Thyroid gland (tissue), 4 donors: Measurements from ENCODE around the gene MAP3K12. TPM values are rescaled to one million over a fixed set of nuclear protein-coding genes. Genes with fewer than 3 reads are reported as not detected.
"Not testable (repeated sequence)": the region's sequence is repeated elsewhere in the genome, so short reads cannot be mapped to it uniquely, and the experiment has no call there.

ENCODE experiments used
- DNase-seq, 2 donors: peaks; one replicate each; pipeline ENCODE4 v3.0.0-alpha.2; 2019
- H3K27ac ChIP-seq, 3 donors: fragments of 200-600 bp; sonication (generic); 1 replicate in 2 of 3; 2 replicates in 1 of 3; pipeline ENCODE4 v1.5.1; 2016 to 2019; ENCODE audit warnings: mild to moderate bottlenecking in 1 of 3, moderate library complexity in 1 of 3
- H3K27me3 ChIP-seq: fragments of 200-600 bp; sonication (generic); one replicate; pipeline ENCODE4 v1.5.1; 2019
- H3K36me3 ChIP-seq, 2 donors: fragments of 200-600 bp; sonication (generic); one replicate each; pipeline ENCODE4 v1.5.1; 2016 to 2019
- H3K4me1 ChIP-seq, 2 donors: fragments of 200-600 bp; sonication (generic); one replicate each; pipeline ENCODE4 v1.5.1; 2017 to 2019
- H3K4me3 ChIP-seq, 3 donors: fragments of 200-600 bp; sonication (generic); replicated peaks in 1 of 3; 1 replicate in 2 of 3; 2 replicates in 1 of 3; pipeline ENCODE4 v1.5.1; 2016; ENCODE audit warnings: mild to moderate bottlenecking in 1 of 3
- H3K9me3 ChIP-seq: fragments of 200-600 bp; sonication (generic); one replicate; pipeline ENCODE4 v1.5.1; 2017
- POLR2A ChIP-seq, 2 donors: fragments of 450-650 bp; IDR thresholded peaks; one replicate each; pipeline ENCODE4 v1.6.1; 2017; ENCODE audit warnings: antibody characterized with exemption in 2 of 2, mild to moderate bottlenecking in 2 of 2, moderate library complexity in 1 of 2
- WGBS, 2 donors: methylation state at CpG; one replicate each; pipeline ENCODE4 v1.1.5; 2017; 5-methylcytosine and 5-hydroxymethylcytosine counted together
- intact Hi-C: fragments of 100-400 bp; cut with DNase I; formaldehyde crosslinking; loops from one replicate; pipeline ENCODE4 v1.15.1; 2023
- small RNA-seq: library from RNA; depleted of rRNA; stranded (forward); fragments of <200 nt; gene quantifications from one replicate; pipeline ENCODE3, GENCODE V24; 2016
- total RNA-seq, 4 donors: library from RNA; depleted of rRNA; stranded (reverse); fragments of >200 nt; gene quantifications; one replicate each; pipeline ENCODE4 v1.2.3, GENCODE V29; 2016
- TF ChIP-seq, protein P1 (sequence below), 6 experiments: fragments of 200-600 bp in 3 of 6; fragments of 450-650 bp in 3 of 6; sonication (generic) in 3 of 6; IDR thresholded peaks; one replicate each; pipeline ENCODE4 v1.5.1; 2016 to 2019; ENCODE audit warnings: antibody characterized with exemption in 6 of 6, mild to moderate bottlenecking in 2 of 6, inconsistent platforms in 1 of 6, moderate library complexity in 1 of 6

Gene MAP3K12
- total RNA-seq, 4 donors from 2014 or later: 5.2 to 12.9 (median 10.6) TPM

DNA sequence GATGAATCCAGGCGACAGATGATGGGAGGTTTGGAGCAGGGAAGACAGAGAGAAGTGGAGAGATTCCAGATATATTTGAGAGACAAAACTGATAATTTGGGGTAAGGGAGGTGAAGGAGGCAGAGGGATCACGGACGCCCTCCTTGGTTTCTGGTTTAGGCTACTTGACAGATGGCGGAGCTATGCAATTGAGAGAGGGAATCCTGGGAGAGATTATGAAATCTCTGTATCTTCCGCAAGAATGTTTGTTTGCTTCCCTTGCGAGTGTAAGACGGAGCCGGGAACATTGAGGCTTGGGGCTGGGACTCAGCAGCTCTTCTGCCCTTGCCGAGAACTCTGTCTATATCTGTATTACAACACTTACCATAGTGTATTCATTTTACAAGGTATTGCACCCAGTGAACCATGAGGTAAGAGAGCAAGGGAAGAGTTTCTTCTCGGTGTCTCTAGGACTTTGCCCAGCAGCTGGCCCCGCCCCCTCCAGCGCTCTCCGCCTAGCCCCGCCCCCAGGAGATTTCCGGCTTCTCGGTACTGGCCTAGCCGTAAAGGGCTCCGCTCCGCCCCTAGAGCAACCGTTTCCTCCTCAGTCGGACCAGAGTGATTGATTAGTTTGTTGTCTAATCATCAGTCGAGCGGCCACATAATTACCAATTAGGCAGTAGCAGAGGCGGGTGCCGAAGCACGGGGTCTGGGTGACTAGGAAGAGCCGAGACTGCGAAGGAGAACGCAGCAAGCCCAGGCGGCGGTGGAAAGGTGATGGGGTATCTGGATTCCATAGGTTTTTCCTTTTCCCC lies 58.0 kb downstream of the MAP3K12 start, which contains the start of gene PRR13:
TSS of gene PRR13 (plus strand) at position 695 of the 794 bp plus-strand sequence. CDS start 981 bp downstream, outside the sequence.
- H3K27me3 ChIP-seq: no peaks in the 10 kb centered on the region
- H3K9me3 ChIP-seq: no peaks in the 10 kb centered on the region
- peak; percentile 99 to 100 for DNase-seq
- H3K4me3 ChIP-seq: peak within 1 kb of the TSS; percentile 27 to 66 (median 31)
- WGBS, 2 donors: 2% methylated on average over 28 to 30 of the region's 31 CpGs
- H3K4me1 ChIP-seq: peaks cover 12 to 36% of the 10 kb centered on the region in 2 donors
- intact Hi-C loops: no loop called here
- peak within 1 kb of the TSS; percentile 85 to 94 (median 91) for H3K27ac ChIP-seq
- TF ChIP-seq, protein P1, sequence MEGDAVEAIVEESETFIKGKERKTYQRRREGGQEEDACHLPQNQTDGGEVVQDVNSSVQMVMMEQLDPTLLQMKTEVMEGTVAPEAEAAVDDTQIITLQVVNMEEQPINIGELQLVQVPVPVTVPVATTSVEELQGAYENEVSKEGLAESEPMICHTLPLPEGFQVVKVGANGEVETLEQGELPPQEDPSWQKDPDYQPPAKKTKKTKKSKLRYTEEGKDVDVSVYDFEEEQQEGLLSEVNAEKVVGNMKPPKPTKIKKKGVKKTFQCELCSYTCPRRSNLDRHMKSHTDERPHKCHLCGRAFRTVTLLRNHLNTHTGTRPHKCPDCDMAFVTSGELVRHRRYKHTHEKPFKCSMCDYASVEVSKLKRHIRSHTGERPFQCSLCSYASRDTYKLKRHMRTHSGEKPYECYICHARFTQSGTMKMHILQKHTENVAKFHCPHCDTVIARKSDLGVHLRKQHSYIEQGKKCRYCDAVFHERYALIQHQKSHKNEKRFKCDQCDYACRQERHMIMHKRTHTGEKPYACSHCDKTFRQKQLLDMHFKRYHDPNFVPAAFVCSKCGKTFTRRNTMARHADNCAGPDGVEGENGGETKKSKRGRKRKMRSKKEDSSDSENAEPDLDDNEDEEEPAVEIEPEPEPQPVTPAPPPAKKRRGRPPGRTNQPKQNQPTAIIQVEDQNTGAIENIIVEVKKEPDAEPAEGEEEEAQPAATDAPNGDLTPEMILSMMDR (IDR thresholded peaks at IDR 0.05): no peak
- peak; percentile 73 to 96 for TF ChIP-seq POLR2A (IDR thresholded peaks at IDR 0.05)
- peaks cover 3 to 6% of the 10 kb centered on the region in 2 donors for H3K36me3 ChIP-seq

DNA sequence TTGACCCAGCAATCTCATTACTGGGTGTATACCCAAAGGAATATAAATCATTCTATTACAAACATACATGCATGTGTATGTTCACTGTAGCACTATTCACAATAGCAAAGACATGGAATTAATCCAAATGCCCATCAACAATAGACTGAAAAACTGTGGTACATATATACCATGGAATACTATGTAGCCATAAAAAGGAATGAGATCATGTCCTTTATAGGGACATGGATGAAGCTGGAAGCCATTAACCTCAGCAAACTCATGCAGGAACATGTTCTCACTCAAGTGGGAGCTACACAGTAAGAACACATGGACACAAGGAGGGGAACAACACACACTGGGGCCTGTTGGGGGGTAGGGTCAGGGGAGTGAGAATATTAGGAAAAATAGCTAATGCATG lies 59.7 kb downstream of the MAP3K12 start:
- H3K9me3 ChIP-seq, H3K27me3 ChIP-seq, intact Hi-C loops, DNase-seq, H3K27ac ChIP-seq, H3K36me3 ChIP-seq, H3K4me3 ChIP-seq: not testable (repeated sequence)
- H3K4me1 ChIP-seq: peaks cover 12 to 36% of the 10 kb centered on the region in 2 donors

DNA sequence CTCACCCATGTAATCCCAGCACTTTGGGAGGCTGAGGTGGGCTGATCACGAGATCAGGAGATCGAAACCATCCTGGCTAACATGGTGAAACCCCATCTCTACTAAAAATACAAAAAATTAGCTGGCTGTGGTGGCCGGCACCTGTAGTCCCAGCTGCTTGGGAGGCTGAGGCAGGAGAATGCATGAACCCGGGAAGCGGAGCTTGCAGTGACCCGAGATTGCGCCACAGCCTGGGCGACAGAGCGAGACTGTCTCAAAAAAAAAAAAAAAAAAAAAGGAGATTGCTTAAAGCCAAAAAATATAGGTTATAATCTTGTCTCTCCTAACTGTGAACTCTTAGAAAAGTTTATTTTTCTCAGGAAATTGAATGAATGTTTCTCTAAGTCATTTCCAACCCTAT lies 63.9 kb downstream of the MAP3K12 start:
- WGBS, 2 donors: 92 to 94% methylated on average over 9 of the region's 9 CpGs
- H3K9me3 ChIP-seq, H3K36me3 ChIP-seq, intact Hi-C loops, DNase-seq, H3K27me3 ChIP-seq, H3K4me3 ChIP-seq, H3K27ac ChIP-seq: not testable (repeated sequence)
- H3K4me1 ChIP-seq: peaks cover 3 to 11% of the 10 kb centered on the region in 2 donors

DNA sequence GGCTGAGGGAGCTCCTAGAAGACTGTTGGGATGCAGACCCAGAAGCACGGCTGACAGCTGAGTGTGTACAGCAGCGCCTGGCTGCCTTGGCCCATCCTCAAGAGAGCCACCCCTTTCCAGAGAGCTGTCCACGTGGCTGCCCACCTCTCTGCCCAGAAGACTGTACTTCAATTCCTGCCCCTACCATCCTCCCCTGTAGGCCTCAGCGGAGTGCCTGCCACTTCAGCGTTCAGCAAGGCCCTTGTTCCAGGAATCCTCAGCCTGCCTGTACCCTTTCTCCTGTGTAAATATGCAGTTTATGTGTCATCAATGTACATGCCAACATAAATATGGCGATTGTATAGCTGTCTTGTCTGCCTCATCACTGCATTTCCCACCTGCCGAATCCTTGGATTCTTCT lies 68.1 kb downstream of the MAP3K12 start:
- Histone ChIP-seq H3K27me3 (no peaks in the 10 kb centered on the region), H3K27ac (no peak overlapping the region), H3K4me3 (no peak overlapping the region), H3K4me1 (no peaks in the 10 kb centered on the region), H3K9me3 (no peaks in the 10 kb centered on the region), H3K36me3 (no peaks in the 10 kb centered on the region)
- TF ChIP-seq POLR2A (IDR thresholded peaks at IDR 0.05): no peak
- TF ChIP-seq, protein P1 (IDR thresholded peaks at IDR 0.05): no peak
- WGBS, 2 donors: 50 to 62% methylated on average over 7 of the region's 7 CpGs
- peak; percentile 37 to 51 for DNase-seq
- intact Hi-C loops: no loop called here

DNA sequence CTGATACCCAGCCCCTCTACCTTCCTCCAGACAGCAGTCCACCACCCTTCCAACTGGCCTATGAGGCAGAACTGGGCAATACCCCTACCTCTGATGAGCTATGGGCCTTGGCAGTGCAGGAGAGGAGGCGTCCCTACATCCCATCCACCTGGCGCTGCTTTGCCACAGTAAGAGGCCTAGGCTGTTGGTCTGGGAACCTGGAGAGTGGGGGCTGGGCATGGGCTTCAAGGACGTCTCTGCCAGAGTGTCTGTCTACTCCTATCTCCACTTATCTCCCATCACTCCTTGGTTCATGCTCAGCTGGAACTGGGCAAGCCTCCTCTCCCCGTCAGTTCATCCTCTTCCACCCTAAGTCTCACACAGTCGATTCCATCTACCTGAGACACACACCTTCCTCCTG lies 69.1 kb downstream of the MAP3K12 start:
- DNase-seq: no peak

More for the DNA sequence above, 69.1 kb downstream of the MAP3K12 start:
- TF ChIP-seq, protein P1 (IDR thresholded peaks at IDR 0.05): no peak
- TF ChIP-seq POLR2A (IDR thresholded peaks at IDR 0.05): no peak
- H3K27ac ChIP-seq: no peak overlapping the region
- 92 to 97% methylated on average over 5 of the region's 5 CpGs for WGBS, 2 donors
- H3K36me3 ChIP-seq: no peaks in the 10 kb centered on the region
- H3K9me3 ChIP-seq: no peaks in the 10 kb centered on the region
- no peaks in the 10 kb centered on the region for H3K4me1 ChIP-seq
- intact Hi-C loops: no loop called here
- H3K27me3 ChIP-seq: no peaks in the 10 kb centered on the region
- no peak overlapping the region for H3K4me3 ChIP-seq

Small RNA genes lying within 50 kb of the gene (small RNA-seq; reads per million reads assigned to genes)
- not detected for gene AC023509.3

Other genes with a start within 250 kb of the MAP3K12 start
- gene ESPL1, start 231.2 kb downstream of the MAP3K12 start, total RNA-seq: 1 to 10 TPM in 1 of 4 donors, under 1 TPM in 3; 0.13 to 1.5 (median 0.52) TPM
- gene PFDN5, start 203.9 kb downstream of the MAP3K12 start, total RNA-seq: 1,000 to 10,000 TPM in 1 of 4 donors, 100 to 1,000 TPM in 3; 656 to 1,200 (median 763) TPM
- gene MYG1, start 199.8 kb downstream of the MAP3K12 start, total RNA-seq: 10 to 100 TPM; 36.7 to 63.8 (median 51.6) TPM
- 10 to 100 TPM; 45.6 to 67.6 (median 47.2) TPM for gene AAAS, start 177.8 kb downstream of the MAP3K12 start, total RNA-seq
- not detected for gene SP7, start 163.1 kb downstream of the MAP3K12 start, total RNA-seq
- gene SP1, start 119.3 kb downstream of the MAP3K12 start, total RNA-seq: 10 to 100 TPM; 55.9 to 73.1 (median 67.7) TPM
- gene AMHR2, start 75.6 kb downstream of the MAP3K12 start, total RNA-seq: under 1 TPM in 1 of 4 donors, not detected in 3; 0.40 TPM
- 10 to 100 TPM; 51.6 to 83.6 (median 68.9) TPM for gene PRR13, start 57.7 kb downstream of the MAP3K12 start, total RNA-seq
- 100 to 1,000 TPM; 493 to 555 (median 514) TPM for gene PCBP2, start 47.4 kb downstream of the MAP3K12 start, total RNA-seq
- gene TARBP2, start 1.8 kb upstream of the MAP3K12 start, total RNA-seq: 10 to 100 TPM; 31.2 to 44.8 (median 34.7) TPM
- not detected for gene NPFF, start 8.0 kb upstream of the MAP3K12 start, total RNA-seq
- 10 to 100 TPM; 21.3 to 40.1 (median 37.6) TPM for gene ATF7, start 126.9 kb upstream of the MAP3K12 start, total RNA-seq
- gene ATP5MC2, start 176.6 kb upstream of the MAP3K12 start, total RNA-seq: 100 to 1,000 TPM; 181 to 334 (median 259) TPM
- gene CALCOCO1, start 228.0 kb upstream of the MAP3K12 start, total RNA-seq: 100 to 1,000 TPM; 153 to 212 (median 155) TPM